Measurements from ENCODE around the gene THOC2. TPM values are rescaled to one million over a fixed set of nuclear protein-coding genes. Genes with fewer than 3 reads are reported as not detected.
"Not testable (repeated sequence)": the region's sequence is repeated elsewhere in the genome, so short reads cannot be mapped to it uniquely, and the experiment has no call there.

Gene THOC2, protein sequence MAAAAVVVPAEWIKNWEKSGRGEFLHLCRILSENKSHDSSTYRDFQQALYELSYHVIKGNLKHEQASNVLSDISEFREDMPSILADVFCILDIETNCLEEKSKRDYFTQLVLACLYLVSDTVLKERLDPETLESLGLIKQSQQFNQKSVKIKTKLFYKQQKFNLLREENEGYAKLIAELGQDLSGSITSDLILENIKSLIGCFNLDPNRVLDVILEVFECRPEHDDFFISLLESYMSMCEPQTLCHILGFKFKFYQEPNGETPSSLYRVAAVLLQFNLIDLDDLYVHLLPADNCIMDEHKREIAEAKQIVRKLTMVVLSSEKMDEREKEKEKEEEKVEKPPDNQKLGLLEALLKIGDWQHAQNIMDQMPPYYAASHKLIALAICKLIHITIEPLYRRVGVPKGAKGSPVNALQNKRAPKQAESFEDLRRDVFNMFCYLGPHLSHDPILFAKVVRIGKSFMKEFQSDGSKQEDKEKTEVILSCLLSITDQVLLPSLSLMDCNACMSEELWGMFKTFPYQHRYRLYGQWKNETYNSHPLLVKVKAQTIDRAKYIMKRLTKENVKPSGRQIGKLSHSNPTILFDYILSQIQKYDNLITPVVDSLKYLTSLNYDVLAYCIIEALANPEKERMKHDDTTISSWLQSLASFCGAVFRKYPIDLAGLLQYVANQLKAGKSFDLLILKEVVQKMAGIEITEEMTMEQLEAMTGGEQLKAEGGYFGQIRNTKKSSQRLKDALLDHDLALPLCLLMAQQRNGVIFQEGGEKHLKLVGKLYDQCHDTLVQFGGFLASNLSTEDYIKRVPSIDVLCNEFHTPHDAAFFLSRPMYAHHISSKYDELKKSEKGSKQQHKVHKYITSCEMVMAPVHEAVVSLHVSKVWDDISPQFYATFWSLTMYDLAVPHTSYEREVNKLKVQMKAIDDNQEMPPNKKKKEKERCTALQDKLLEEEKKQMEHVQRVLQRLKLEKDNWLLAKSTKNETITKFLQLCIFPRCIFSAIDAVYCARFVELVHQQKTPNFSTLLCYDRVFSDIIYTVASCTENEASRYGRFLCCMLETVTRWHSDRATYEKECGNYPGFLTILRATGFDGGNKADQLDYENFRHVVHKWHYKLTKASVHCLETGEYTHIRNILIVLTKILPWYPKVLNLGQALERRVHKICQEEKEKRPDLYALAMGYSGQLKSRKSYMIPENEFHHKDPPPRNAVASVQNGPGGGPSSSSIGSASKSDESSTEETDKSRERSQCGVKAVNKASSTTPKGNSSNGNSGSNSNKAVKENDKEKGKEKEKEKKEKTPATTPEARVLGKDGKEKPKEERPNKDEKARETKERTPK (N-terminal part only)
- total RNA-seq (82.1 TPM), polyA plus RNA-seq (77.4 TPM)
- long read RNA-seq, donor 1, partial matches to known transcripts = 0 of 3 reads
- long read RNA-seq, donor 1, other reads (novel, unspliced or antisense) = 0 of 3 reads
- long read RNA-seq, donor 2, transcript THOC2-211 (3 exons, 689 nt) = major isoform, 14 of 73 reads
- long read RNA-seq, donor 2, partial matches to known transcripts = 58 of 73 reads
- long read RNA-seq, donor 2, other reads (novel, unspliced or antisense) = 0 of 73 reads
- long read RNA-seq, donor 3, transcript THOC2-211 (3 exons, 689 nt) = major isoform, 11 of 33 reads
- long read RNA-seq, donor 3, partial matches to known transcripts = 15 of 33 reads
- long read RNA-seq, donor 3, other reads (novel, unspliced or antisense) = 0 of 33 reads
- long read RNA-seq, donor 4, transcript THOC2-211 (3 exons, 689 nt) = major isoform, 11 of 14 reads
- long read RNA-seq, donor 4, partial matches to known transcripts = 0 of 14 reads
- long read RNA-seq, donor 4, other reads (novel, unspliced or antisense) = 0 of 14 reads
- long read RNA-seq, donor 5, transcript THOC2-211 (3 exons, 689 nt) = major isoform, 18 of 58 reads
- long read RNA-seq, donor 5, partial matches to known transcripts = 32 of 58 reads
- long read RNA-seq, donor 5, other reads (novel, unspliced or antisense) = 0 of 58 reads
- long read RNA-seq, donor 6, partial matches to known transcripts = 0 of 4 reads
- long read RNA-seq, donor 6, other reads (novel, unspliced or antisense) = 0 of 4 reads
- long read RNA-seq, donor 7, transcript THOC2-211 (3 exons, 689 nt) = major isoform, 13 of 20 reads
- long read RNA-seq, donor 7, transcript THOC2-214 (2 exons, 398 nt) = minor isoform, 6 of 20 reads
- long read RNA-seq, donor 7, partial matches to known transcripts = 0 of 20 reads
- long read RNA-seq, donor 7, other reads (novel, unspliced or antisense) = 0 of 20 reads
- long read RNA-seq, donor 8, partial matches to known transcripts = 0 of 5 reads
- long read RNA-seq, donor 8, other reads (novel, unspliced or antisense) = 0 of 5 reads
- long read RNA-seq, donor 9, transcript THOC2-211 (3 exons, 689 nt) = major isoform, 7 of 13 reads
- long read RNA-seq, donor 9, partial matches to known transcripts = 0 of 13 reads
- long read RNA-seq, donor 9, other reads (novel, unspliced or antisense) = 0 of 13 reads
- long read RNA-seq, donor 10, transcript THOC2-211 (3 exons, 689 nt) = major isoform, 7 of 19 reads
- long read RNA-seq, donor 10, partial matches to known transcripts = 8 of 19 reads
- long read RNA-seq, donor 10, other reads (novel, unspliced or antisense) = 0 of 19 reads

DNA sequence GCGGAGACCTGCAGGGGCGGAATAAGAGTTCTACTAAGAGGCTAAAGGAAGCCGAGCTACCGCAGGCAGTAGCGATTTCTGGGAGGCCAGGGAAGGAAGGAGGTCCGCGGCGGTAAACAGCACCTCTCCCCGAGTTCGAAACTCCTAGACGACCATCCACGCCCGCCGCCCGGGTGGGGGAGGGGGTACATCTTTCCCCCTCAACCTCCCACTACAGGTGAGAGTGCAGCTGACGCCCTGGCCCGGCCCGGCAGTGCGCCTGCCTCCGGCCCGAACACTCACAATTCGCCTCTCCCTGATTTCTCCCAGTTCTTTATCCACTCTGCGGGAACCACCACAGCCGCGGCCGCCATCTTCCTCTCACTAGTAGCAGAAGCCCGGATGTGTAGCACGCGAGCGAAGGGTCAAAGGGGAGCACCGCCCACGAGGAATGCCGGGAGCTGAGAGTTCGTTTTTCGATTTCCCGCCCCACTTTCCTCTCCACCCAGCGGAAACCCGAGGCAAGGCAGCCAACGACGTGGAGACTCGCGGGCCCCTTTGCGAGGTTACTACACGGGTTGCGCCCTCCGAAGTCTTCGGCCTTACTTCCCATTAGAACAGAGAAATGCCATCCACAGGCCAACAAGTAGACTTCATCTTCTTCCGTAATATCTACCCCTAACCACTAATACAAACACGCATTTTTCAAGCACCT, at the start of gene THOC2:
TSS of gene THOC2 (minus strand) at position 383 of the 694 bp plus-strand sequence. CDS start at position 353, 30 bp downstream.
- H3K4me1 ChIP-seq (ENCODE audit: control insufficient read depth in 2 of 2, insufficient read depth in 2 of 2, low read length in 2 of 2) = peaks cover 0 to 3% of the 10 kb centered on the region in 2 donors
- H3K27ac ChIP-seq (ENCODE audit: low read depth in 1 of 2, low read length in 1 of 2) = peak within 1 kb of the TSS; percentile 65 to 71
- H3K36me3 ChIP-seq (ENCODE audit: control insufficient read depth in 2 of 2, insufficient read depth in 2 of 2, low read length in 1 of 2) = no peaks in the 10 kb centered on the region
- no peaks in the 10 kb centered on the region for H3K27me3 ChIP-seq (ENCODE audit: control insufficient read depth in 2 of 2, insufficient read depth in 1 of 2, low read length in 1 of 2)
- peak within 1 kb of the TSS; percentile 58 to 82 for H3K4me3 ChIP-seq (ENCODE audit: low read length in 2 of 2)
- peaks cover 0 to 6% of the 10 kb centered on the region in 2 donors for H3K9me3 ChIP-seq (ENCODE audit: control insufficient read depth in 2 of 2, insufficient read depth in 1 of 2, low read length in 1 of 2)
- under 1% methylated on average over 49 of the region's 49 CpGs for WGBS
- peak; percentile 29 to 86 (median 50) for DNase-seq (ENCODE audit: low read depth in 6 of 9, low spot score in 9 of 9)

DNA sequence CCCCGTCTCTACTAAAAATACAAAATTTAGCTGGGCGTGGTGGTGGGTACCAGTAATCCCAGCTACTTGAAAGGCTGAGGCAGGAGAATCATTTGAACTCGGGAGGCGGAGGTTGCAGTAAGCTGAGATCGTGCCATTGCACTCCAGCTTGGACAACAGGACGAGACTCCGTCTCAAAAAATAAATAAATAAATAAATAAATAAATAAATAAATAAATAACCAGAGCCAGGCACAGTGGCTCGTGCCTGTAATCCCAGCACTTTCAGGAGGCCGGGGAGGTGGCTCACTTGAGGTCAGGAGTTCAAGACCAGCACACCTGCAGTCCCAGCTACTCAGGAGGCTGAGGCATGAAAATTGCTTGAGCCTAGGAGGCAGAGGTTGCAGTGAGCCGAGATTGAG, 48.9 kb upstream of the THOC2 start:
- not testable (repeated sequence) for H3K9me3 ChIP-seq (ENCODE audit: control insufficient read depth in 2 of 2, insufficient read depth in 1 of 2, low read length in 1 of 2); H3K36me3 ChIP-seq (ENCODE audit: control insufficient read depth in 2 of 2, insufficient read depth in 2 of 2, low read length in 1 of 2); H3K27ac ChIP-seq (ENCODE audit: low read depth in 1 of 2, low read length in 1 of 2); DNase-seq (ENCODE audit: low read depth in 6 of 9, low spot score in 9 of 9); H3K4me3 ChIP-seq (ENCODE audit: low read length in 2 of 2); H3K27me3 ChIP-seq (ENCODE audit: control insufficient read depth in 2 of 2, insufficient read depth in 1 of 2, low read length in 1 of 2); H3K4me1 ChIP-seq (ENCODE audit: control insufficient read depth in 2 of 2, insufficient read depth in 2 of 2, low read length in 2 of 2)
- WGBS = 99% methylated on average over 10 of the region's 10 CpGs

DNA sequence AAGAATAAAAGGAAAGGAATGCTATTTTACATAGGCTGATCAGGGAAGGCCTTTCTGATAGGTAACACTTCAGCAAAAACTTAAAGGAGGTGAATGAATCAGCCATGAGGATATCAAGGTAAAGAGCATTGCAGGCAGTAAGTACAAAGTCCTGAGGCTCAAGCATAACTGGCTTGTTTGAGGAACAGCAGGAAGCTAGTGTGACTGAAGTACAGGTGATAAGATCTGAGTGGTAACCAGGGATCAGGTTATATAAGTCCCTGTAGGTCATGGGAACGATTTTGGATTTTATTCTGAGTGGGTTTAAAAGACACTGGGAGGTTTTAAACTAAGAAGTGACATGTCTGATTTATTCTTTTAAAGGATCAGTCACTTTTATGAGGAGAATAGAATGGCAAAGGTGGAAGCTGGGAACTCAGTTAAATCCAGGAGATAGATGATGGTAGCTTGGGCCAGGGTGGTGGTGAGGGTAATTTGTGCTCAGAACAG, 47.1 kb upstream of the THOC2 start:
- H3K9me3 ChIP-seq (ENCODE audit: control insufficient read depth in 2 of 2, insufficient read depth in 1 of 2, low read length in 1 of 2) = no peaks in the 10 kb centered on the region
- H3K36me3 ChIP-seq (ENCODE audit: control insufficient read depth in 2 of 2, insufficient read depth in 2 of 2, low read length in 1 of 2) = no peaks in the 10 kb centered on the region
- H3K27me3 ChIP-seq (ENCODE audit: control insufficient read depth in 2 of 2, insufficient read depth in 1 of 2, low read length in 1 of 2) = no peaks in the 10 kb centered on the region
- H3K27ac ChIP-seq (ENCODE audit: low read depth in 1 of 2, low read length in 1 of 2) = no peak overlapping the region
- no peak overlapping the region for H3K4me3 ChIP-seq (ENCODE audit: low read length in 2 of 2)
- 3% methylated on average over 1 of the region's 1 CpG for WGBS
- H3K4me1 ChIP-seq (ENCODE audit: control insufficient read depth in 2 of 2, insufficient read depth in 2 of 2, low read length in 2 of 2) = peaks cover 0 to 4% of the 10 kb centered on the region in 2 donors
- DNase-seq (ENCODE audit: low read depth in 6 of 9, low spot score in 9 of 9) = no peak

DNA sequence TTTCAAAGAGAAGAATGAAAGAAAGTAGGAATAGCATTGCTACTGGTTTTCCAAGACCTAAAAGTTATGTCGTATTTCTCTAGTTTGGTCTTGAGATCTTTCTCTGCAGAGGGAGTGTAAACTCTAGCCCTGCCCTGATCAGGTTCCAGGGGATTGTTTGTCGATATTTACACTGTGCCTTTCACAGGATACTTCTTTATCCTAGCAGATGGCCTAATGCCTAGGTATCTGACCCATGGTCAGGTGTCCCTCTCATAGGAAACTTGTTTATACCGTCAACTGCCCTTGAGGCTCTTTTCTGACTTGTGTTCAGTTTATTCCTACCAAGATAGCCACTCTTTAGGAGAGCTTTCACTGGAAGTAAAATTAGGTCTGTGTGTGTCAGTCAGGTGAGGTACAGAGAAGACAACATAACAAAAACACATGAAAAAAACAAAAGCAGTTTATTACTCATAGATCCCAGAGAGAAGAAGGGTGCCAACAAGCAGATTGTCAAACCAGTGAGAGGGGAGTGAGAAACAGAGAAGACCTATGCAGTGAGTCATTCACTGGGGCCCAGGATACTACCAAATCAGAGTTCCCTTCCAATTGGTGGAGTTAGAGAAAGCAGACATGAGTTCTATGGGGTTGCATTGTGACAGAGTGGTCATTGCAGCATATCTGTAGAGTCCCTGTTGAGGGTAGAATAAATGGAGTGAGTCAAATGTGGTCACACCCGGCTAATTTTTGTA, 40.6 kb upstream of the THOC2 start:
- Histone ChIP-seq H3K27me3 (ENCODE audit: control insufficient read depth in 2 of 2, insufficient read depth in 1 of 2, low read length in 1 of 2) (no peaks in the 10 kb centered on the region), H3K36me3 (ENCODE audit: control insufficient read depth in 2 of 2, insufficient read depth in 2 of 2, low read length in 1 of 2) (no peaks in the 10 kb centered on the region), H3K27ac (ENCODE audit: low read depth in 1 of 2, low read length in 1 of 2) (no peak overlapping the region), H3K9me3 (ENCODE audit: control insufficient read depth in 2 of 2, insufficient read depth in 1 of 2, low read length in 1 of 2) (no peaks in the 10 kb centered on the region), H3K4me1 (ENCODE audit: control insufficient read depth in 2 of 2, insufficient read depth in 2 of 2, low read length in 2 of 2) (no peaks in the 10 kb centered on the region), H3K4me3 (ENCODE audit: low read length in 2 of 2) (no peak overlapping the region)
- no peak for DNase-seq (ENCODE audit: low read depth in 6 of 9, low spot score in 9 of 9)
- WGBS = 91% methylated on average over 4 of the region's 4 CpGs

DNA sequence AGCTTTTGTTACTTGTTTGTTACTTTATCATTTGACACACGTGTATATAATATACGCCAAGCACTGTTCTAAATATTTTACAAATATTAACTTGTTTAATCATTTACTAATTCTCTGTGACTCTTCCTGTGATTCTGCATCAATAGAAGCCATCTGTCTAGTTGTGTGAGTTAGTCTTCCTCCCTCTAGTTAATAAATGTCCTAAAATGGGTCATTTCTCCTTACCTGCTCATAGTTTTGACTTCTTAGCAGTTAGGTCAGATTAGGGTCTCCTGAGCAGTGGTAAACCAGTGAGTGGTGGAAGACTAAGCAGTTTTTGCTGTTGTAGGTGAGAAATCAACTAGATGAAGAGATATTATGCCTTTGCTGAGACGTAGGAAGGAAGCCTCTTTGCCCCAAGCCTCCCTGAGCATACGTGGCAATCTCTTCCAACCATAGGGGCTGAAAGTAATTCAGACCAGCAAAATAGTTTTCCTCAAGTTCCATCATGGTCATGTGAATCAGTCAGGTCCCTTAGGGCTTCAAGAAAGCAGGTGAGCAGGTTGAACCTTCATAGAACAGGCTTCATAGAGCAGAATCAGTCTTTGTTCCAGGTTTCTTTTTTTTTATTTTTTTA, 38.7 kb upstream of the THOC2 start:
- Histone ChIP-seq H3K36me3 (ENCODE audit: control insufficient read depth in 2 of 2, insufficient read depth in 2 of 2, low read length in 1 of 2) (no peaks in the 10 kb centered on the region), H3K4me3 (ENCODE audit: low read length in 2 of 2) (no peak overlapping the region), H3K4me1 (ENCODE audit: control insufficient read depth in 2 of 2, insufficient read depth in 2 of 2, low read length in 2 of 2) (no peaks in the 10 kb centered on the region)

DNA sequence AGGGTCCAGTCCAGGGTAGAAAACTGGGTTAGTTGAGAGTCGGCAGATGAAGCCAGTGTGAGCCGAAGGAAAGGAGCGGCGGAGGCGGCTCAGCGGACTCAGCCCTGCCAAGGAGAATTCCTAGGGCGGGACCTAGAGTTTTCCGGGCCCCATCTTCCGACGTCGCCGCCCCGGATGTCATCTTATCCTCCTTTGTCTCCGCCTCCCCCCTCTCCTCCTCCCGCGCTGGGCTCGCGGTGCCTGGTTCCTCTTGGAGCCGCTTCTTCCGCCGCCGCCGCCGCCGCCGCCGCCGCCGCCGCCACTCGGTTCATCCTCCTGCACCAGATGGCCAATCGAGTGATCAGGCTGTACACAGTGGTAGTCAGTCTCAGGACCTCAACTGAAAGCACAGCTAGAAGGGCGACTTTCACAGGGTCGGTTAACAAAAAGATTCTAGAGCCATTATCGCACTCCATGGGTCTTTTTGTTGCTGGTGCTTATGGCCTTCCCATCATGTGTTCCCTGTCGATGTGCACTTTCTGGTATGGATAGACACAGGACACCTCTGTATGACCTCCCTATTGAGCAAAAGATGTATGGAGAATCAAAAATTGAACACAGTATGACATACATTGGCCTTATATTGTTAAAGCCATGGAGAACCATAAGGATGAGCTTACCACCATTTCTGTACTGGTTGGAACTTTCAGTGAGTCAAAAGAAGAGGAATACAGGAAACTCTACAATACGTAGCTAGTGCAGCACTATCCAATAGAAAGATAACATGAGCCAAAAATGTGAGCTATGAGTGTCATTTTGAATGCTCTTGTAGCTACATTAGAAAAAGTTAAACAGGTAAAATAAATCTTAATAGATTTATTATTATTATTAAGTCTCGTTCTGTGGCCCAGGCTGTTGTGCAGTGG, 32.4 kb upstream of the THOC2 start:
- H3K4me3 ChIP-seq (ENCODE audit: low read length in 2 of 2) = peak overlapping the region; percentile 42 to 60
- no peaks in the 10 kb centered on the region for H3K36me3 ChIP-seq (ENCODE audit: control insufficient read depth in 2 of 2, insufficient read depth in 2 of 2, low read length in 1 of 2)
- H3K4me1 ChIP-seq (ENCODE audit: control insufficient read depth in 2 of 2, insufficient read depth in 2 of 2, low read length in 2 of 2) = no peaks in the 10 kb centered on the region
- 12% methylated on average over 35 of the region's 38 CpGs for WGBS
- DNase-seq (ENCODE audit: low read depth in 6 of 9, low spot score in 9 of 9) = peak in 5 of 9 donors; percentile 28 to 71 (median 44)
- no peaks in the 10 kb centered on the region for H3K27me3 ChIP-seq (ENCODE audit: control insufficient read depth in 2 of 2, insufficient read depth in 1 of 2, low read length in 1 of 2)
- H3K9me3 ChIP-seq (ENCODE audit: control insufficient read depth in 2 of 2, insufficient read depth in 1 of 2, low read length in 1 of 2) = no peaks in the 10 kb centered on the region
- H3K27ac ChIP-seq (ENCODE audit: low read depth in 1 of 2, low read length in 1 of 2) = peak overlapping the region in 1 of 2 donors; percentile 6

More for the DNA sequence above, 38.7 kb upstream of the THOC2 start:
- H3K27ac ChIP-seq (ENCODE audit: low read depth in 1 of 2, low read length in 1 of 2) = no peak overlapping the region
- no peaks in the 10 kb centered on the region for H3K9me3 ChIP-seq (ENCODE audit: control insufficient read depth in 2 of 2, insufficient read depth in 1 of 2, low read length in 1 of 2)
- no peak for DNase-seq (ENCODE audit: low read depth in 6 of 9, low spot score in 9 of 9)
- WGBS = 80% methylated on average over 4 of the region's 4 CpGs
- no peaks in the 10 kb centered on the region for H3K27me3 ChIP-seq (ENCODE audit: control insufficient read depth in 2 of 2, insufficient read depth in 1 of 2, low read length in 1 of 2)

Measured in thymus (tissue), 14 donors.